H1 (cell line): ENCODE measurements around the gene DSCAM. TPM values are rescaled to one million over a fixed set of nuclear protein-coding genes. Genes with fewer than 3 reads are reported as not detected.

ENCODE experiments used
- BACH1 ChIP-seq: IDR thresholded peaks from 2 replicates; pipeline ENCODE4 v1.6.1; 2012; ENCODE audit warnings: low read length, improper control_type of control experiment
- BRCA1 ChIP-seq: IDR thresholded peaks from 2 replicates; pipeline ENCODE4 v1.6.1; 2012; ENCODE audit warnings: low read depth, low read length, improper control_type of control experiment
- CHD1 ChIP-seq: IDR thresholded peaks from 2 replicates; pipeline ENCODE4 v1.6.1; 2012; ENCODE audit warnings: low read depth, low read length, improper control_type of control experiment
- E2F6 ChIP-seq: IDR thresholded peaks from 2 replicates; pipeline ENCODE4 v1.6.1; 2012; ENCODE audit warnings: inconsistent platforms
- EP300 ChIP-seq, 2 experiments: IDR thresholded peaks; 1 replicate in 1 of 2; 2 replicates in 1 of 2; pipeline ENCODE4 v1.6.1; 2011 to 2012; ENCODE audit warnings: low read depth in 2 of 2, low read length in 2 of 2, mild to moderate bottlenecking in 2 of 2, borderline replicate concordance in 1 of 2, inconsistent platforms in 1 of 2, moderate library complexity in 1 of 2
- FOSL1 ChIP-seq: IDR thresholded peaks from 2 replicates; pipeline ENCODE4 v1.6.1; 2011; ENCODE audit warnings: mild to moderate bottlenecking, low read depth, low read length, moderate library complexity; ENCODE audit not compliant: insufficient read depth
- KDM4A ChIP-seq: IDR thresholded peaks from one replicate; pipeline ENCODE4 v1.7.1; 2012; ENCODE audit warnings: low read depth, mild to moderate bottlenecking, moderate library complexity, low read length, inconsistent platforms; ENCODE audit not compliant: severe bottlenecking
- TCF12 ChIP-seq: IDR thresholded peaks from 2 replicates; pipeline ENCODE4 v1.6.1; 2011; ENCODE audit warnings: low read depth, mild to moderate bottlenecking, low read length
- ZNF274 ChIP-seq: IDR thresholded peaks from 2 replicates; pipeline ENCODE4 v1.7.0; 2012; ENCODE audit warnings: low read length, borderline replicate concordance; ENCODE audit errors: extremely low read depth
- polyA plus RNA-seq, 7 experiments: library from polyadenylated mRNA; depleted of rRNA in 3 of 7; stranded (reverse) in 5 of 7; unstranded in 2 of 7; fragments of >200 nt in 5 of 7; fragments of 200-250 nt in 2 of 7; gene quantifications; 1 replicate in 5 of 7; 2 replicates in 1 of 7; 4 replicates in 1 of 7; pipeline versions ENCODE4 v1.2.1 to v1.2.3, GENCODE V29; 2011 to 2013; ENCODE audit warnings: missing spikeins in 2 of 7, mixed read lengths in 2 of 7
- total RNA-seq: library from RNA; stranded (reverse); fragmentation: NEBNext Ultra II Directional; extraction: Animal tissue kit (Norgen Biotek cat#: 25700); gene quantifications from 2 replicates; pipeline ENCODE4 v1.2.1, GENCODE V29; 2021

The DSCAM gene
- total and polyA plus RNA-seq, 2 of the 8 experiments (the other 6 are each of a cell fraction or from before 2014, with no cell fraction given): 0.02 to 0.15 TPM

- TF ChIP-seq EP300 (IDR thresholded peaks at IDR 0.05; ENCODE audit: borderline replicate concordance in 1 of 2, low read depth in 2 of 2, low read length in 2 of 2): no peak
- no peak for TF ChIP-seq BACH1
- no peak for TF ChIP-seq BRCA1
- TF ChIP-seq CHD1: no peak
- no peak for TF ChIP-seq ZNF274
- TF ChIP-seq KDM4A: no peak
- TF ChIP-seq FOSL1: no peak
- no peak for TF ChIP-seq E2F6
- TF ChIP-seq TCF12: no peak
These were observed 710.4 kb downstream of the DSCAM start (continued) for GRCh38 chr21:40136571-40136970.
